PC-3 (cell line): ENCODE measurements around the gene MED12L.

ENCODE experiments used
- EZH2 ChIP-seq: fragments of 300-600 bp; sonication (generic); IDR thresholded peaks from one replicate; pipeline ENCODE4 v1.6.1; 2017; ENCODE audit warnings: antibody characterized with exemption, mild to moderate bottlenecking, low read length; ENCODE audit not compliant: unreplicated experiment
- TF ChIP-seq, protein P1 (sequence below): fragments of 300-600 bp; sonication (generic); conservative IDR thresholded peaks from 2 replicates; pipeline ENCODE4 v1.5.1; 2017; ENCODE audit warnings: antibody characterized with exemption, low read depth, mild to moderate bottlenecking, low read length

DNA sequence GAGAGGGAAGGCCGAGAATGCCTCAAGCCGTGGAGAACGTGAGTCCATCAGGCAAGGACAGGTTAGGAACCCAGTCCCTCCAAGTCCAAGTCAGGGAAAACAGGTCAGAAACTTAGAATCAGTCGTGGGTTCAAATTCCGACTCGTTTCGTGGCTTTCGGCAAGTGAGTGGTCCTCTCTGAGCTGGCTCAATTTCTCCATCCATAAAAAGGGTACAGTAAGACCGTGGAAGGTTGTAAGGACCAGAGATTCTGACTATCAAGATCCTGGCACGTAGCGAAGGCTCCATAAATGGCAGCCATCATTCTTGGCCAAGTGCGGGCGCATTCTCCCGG, 604 bp upstream of the MED12L start:
- TF ChIP-seq, protein P1, sequence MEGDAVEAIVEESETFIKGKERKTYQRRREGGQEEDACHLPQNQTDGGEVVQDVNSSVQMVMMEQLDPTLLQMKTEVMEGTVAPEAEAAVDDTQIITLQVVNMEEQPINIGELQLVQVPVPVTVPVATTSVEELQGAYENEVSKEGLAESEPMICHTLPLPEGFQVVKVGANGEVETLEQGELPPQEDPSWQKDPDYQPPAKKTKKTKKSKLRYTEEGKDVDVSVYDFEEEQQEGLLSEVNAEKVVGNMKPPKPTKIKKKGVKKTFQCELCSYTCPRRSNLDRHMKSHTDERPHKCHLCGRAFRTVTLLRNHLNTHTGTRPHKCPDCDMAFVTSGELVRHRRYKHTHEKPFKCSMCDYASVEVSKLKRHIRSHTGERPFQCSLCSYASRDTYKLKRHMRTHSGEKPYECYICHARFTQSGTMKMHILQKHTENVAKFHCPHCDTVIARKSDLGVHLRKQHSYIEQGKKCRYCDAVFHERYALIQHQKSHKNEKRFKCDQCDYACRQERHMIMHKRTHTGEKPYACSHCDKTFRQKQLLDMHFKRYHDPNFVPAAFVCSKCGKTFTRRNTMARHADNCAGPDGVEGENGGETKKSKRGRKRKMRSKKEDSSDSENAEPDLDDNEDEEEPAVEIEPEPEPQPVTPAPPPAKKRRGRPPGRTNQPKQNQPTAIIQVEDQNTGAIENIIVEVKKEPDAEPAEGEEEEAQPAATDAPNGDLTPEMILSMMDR, result no peak
- TF ChIP-seq EZH2, result no peak
